Stimulated activated CD4-positive, alpha-beta T cell treated with anti-CD3 and anti-CD28 coated beads, Interleukin-12 subunit alpha, Interleukin-12 subunit beta, amount 100 ng/mL, for 24 hours (primary cell): Measurements from ENCODE around the gene CHRNB1.
A peak's percentile ranks its signal among the peaks of the same experiment; 100 is the strongest.

Source experiments
- DNase-seq, 2 experiments: peaks; one replicate each; pipeline ENCODE4 v3.0.0-alpha.2; 2020; ENCODE audit warnings: low read depth in 2 of 2

The CHRNB1 gene

GRCh38 chr17:7437950-7438614, 6.8 kb upstream of the CHRNB1 start:
- peak in 1 of 2 experiments; percentile 67 for DNase-seq

GRCh38 chr17:7438656-7439460, 6.0 kb upstream of the CHRNB1 start:
- no peak for DNase-seq

DNA sequence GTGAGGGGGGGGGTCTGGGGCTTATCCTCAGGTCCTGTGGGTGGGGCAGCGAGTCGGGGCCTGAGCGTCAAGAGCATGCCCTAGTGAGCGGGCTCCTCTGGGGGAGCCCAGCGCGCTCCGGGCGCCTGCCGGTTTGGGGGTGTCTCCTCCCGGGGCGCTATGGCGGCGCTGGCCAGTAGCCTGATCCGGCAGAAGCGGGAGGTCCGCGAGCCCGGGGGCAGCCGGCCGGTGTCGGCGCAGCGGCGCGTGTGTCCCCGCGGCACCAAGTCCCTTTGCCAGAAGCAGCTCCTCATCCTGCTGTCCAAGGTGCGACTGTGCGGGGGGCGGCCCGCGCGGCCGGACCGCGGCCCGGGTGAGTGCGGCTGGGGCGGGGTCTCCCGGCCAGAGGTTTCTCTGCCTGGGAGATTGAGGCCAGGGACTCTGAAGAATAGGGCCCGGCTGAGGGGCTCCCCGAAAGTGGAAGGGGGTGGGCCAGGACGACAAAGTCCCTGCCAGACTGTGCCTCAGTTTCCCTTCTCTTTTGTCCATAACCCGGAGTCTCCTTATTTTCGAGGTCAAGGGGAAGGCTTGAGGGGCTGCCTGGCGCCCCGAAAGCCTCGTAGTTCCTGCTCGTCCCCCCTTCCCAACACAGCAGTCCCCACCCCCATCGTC, 5.3 kb upstream of the CHRNB1 start, which contains the start of gene FGF11:
Gene FGF11 (plus strand): TSS at position 51 of the 651 bp plus-strand sequence. CDS start 109 bp downstream, at position 160.
- no peak for DNase-seq

DNA sequence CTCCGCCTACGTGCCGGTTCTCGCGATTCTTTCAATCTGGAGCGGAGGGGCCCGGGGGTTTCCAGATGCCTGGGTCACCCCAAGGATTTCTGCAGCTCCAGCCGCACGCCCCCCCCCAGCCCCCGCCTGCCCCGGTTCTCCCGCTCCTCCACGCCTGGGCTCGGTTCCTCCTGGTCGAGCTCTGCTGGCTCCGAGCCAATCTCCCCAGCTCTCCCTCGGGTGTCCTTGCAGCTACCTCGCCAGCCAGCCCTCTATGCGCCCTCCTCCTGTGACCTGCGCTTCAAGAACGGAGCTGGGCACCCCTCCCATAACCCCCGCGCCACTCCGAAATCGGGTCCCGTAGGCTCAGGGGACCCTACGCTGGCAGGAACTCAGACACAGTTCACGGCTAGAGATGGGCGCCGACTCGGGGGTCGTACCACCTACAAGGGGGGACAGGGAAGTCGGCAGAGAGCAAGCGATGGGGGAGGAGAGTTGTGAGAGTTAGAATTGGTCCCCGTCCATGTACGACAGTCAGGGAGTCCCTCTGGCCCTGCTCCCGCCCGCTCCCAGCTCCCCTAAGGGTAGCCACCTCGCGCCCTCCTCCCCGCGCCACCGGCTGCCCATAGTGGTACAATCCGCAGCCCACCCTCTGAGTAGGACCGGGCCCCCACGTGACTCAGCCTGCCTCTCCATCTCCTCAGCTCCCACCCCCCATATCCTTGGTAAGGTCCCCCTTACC, 4.6 kb upstream of the CHRNB1 start:
- DNase-seq = no peak

- no peak for DNase-seq
These were observed 4.0 kb upstream of the CHRNB1 start for GRCh38 chr17:7440834-7441195.

DNA sequence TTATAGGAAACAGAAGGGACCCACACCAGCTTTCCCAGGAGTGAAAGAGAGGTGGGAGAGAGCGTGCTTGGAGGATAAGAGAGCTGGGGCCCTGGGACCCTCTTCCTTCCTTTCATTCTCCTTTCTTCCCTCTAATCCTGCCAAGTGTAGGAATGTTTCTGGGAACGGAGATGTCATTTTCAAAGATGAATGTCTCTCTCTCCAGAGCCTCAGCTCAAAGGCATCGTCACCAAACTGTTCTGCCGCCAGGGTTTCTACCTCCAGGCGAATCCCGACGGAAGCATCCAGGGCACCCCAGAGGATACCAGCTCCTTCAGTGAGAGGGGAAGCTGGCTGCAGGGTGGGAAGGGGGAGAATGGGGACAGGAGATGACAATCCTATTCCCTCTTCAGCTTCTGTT, 3.6 kb upstream of the CHRNB1 start:
- DNase-seq = no peak

DNA sequence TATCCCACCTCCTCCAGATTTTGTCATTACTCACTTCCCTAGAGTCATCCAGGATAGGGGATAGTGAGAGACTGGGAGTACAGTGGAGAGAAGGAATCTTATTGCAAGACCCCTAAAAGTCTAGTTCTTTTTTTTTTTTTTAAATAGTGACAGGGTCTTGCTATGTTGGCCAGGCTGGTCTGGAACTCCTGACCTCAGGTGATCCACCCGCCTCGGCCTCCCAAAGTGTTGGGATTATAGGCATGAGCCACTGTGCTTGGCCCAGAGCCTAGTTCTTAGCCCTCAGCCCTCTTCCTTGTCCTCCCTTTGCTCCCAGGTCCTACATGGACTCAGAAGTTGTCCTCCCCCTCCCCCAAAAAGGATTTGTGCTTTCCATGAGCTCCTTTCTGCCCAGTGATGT, 2.7 kb upstream of the CHRNB1 start:
- no peak for DNase-seq

DNA sequence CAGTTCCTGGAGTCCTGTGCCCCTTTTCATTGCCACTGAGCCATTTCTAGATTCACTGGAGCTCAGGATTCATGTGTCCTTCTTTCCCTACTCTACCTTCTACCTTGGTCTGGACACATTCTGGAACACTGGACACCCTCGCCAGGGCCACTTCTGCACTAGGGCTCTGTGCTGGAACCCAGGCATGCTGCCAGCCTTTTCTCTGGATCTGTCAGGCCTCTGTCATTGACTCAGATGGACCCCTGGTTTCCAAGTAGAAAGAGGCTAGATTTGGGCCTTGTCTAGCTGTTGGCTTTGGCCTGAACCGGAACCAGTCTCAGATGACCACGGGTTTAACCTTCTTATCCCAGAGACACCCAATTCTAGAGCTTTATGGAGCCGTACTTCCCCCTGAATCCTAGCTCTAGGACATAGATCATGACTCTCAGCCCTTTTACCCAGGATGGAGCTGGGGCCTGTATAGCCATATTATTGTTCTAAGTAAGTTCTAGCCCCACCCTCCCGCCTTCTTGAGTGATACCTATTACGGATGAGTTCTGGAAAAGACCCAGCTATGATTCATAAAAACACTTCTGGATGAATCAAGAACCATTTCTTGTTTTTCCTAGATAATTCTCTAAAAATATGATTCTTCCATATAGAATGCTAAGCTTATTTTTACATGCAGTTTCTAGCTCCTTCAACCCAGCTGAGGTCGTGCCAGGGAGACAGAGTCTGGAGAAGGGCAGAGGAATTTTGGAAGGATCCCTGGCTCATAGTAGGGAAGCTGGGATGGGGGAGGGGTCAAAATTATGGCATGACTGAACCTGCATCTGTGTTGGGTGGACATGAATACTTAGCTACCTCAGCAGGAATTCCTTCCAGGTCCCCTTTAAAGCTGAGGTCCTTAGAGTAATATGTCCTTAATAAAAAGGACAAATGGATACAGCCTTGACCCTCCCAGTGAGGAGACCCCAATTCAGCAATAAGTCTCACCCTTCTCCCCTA, 1.1 kb upstream of the CHRNB1 start:
- no peak for DNase-seq

DNA sequence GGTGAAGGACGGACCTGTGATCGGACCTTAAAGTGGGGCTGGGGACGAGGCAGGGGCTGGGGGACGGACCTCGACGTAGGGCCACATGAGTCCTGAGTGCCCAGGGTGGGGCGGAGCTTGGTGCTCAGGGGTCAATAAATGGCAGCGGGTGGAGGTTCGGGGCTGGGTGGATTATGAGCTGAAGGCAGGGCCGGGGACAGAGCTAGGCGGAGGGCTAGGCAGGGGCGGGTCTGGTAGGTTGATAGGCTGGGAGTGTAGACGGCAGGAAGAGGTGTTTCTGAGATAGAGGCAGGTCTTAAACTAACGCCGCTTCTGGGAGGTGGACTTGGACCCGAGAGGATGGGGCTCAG, 733 bp downstream of the CHRNB1 start:
- DNase-seq = no peak

DNA sequence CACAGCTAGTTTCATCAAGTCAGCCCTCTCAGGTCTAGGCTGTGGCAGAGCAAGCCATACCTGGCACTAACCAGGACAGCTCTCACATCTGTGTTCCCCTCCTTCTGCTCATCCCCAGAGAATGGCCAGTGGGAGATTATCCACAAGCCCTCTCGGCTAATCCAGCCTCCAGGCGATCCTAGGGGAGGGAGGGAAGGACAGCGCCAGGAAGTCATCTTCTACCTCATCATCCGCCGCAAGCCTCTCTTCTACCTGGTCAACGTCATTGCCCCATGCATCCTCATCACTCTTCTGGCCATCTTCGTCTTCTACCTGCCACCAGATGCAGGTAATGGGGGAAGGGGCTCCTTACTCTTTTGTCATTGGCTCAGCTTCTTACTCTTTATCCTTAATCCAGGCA, 3.6 kb downstream of the CHRNB1 start:
- DNase-seq = no peak

DNA sequence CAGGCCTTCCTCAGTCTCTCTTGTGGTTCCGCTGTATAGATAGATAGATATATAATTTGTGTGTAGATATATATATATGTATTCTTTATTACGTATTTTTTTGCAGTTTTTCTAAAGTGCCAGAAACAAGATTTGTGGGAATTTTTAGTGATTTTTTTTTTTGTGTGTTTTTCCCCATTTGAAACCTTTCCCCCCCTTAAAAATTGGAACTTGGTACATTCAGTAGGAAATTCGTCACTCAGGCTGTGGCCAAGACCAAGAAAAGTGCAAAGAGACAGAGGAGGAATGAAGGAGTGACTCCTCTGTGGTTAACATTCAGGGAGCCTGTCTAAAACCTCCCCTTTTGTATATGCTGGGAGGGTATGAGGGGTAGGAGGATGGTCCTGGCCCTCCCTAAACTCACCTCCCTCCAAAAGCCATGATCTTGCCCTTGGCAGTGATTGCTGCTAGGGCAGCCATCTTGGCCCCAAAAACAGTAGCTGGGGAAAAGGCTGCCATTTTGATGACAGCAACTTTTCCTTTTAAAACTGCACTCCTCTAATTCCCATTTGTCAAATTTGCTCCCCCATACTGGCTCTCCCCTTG, 15.2 kb downstream of the CHRNB1 start:
- DNase-seq = no peak

DNA sequence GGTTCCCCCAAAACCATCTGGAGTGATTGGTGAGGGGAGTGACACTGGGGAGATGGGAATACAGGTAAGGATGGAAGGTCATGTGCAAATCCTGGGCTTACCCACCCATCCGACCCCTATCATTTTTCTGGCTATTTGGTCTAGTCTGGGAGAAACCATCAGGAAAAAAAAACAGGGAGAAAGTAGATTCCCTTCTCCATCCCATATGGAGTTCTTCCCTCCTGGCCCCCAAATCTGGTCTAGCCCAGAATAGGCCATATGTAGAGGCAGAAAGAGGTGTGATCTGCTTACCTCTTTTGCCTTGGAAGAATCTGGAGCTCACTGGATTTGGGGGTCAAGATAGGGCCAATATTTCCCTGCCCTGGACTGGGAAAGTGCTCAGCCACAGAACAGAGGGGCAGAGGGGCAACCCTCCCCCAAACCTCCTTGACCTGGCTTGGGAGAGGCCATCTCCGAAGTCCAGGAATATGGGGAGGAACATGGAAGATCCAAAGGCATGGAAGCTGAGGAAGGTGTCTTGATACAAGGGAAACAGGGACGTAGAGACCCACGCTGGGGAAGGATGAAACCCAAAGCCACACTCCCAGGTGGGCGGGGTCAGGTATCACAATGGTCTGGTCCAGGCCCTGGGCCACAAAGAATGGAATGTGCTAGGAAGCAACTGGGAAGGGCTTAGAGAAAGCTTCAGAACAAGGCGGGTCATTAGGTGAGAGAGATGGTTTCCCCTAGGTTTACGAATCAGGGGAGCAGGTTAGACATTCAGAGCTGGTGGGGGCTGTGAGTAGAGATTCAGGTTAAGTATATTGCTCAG, 16.2 kb downstream of the CHRNB1 start:
- no peak for DNase-seq

- no peak for DNase-seq
These were observed 17.9 kb downstream of the CHRNB1 start for GRCh38 chr17:7462474-7463371.

GRCh38 chr17:7463372-7463846, 18.5 kb downstream of the CHRNB1 start:
- no peak for DNase-seq

GRCh38 chr17:7464081-7464480, 19.2 kb downstream of the CHRNB1 start:
- no peak for DNase-seq

GRCh38 chr17:7465597-7466275, 20.9 kb downstream of the CHRNB1 start:
- DNase-seq = no peak

GRCh38 chr17:7466318-7466638, 21.4 kb downstream of the CHRNB1 start:
- no peak for DNase-seq

- no peak for DNase-seq
These were observed 21.9 kb downstream of the CHRNB1 start for GRCh38 chr17:7466639-7467341.
